OCI-LY1 (cell line): ENCODE data around the gene LRRC8D.

Source experiments
- H2AFZ ChIP-seq: fragments of 200-600 bp; sonication (generic), shearing (Covaris generic); 2 replicates; pipeline ENCODE4 v1.6.0; 2014; ENCODE audit warnings: antibody characterized with exemption, mild to moderate bottlenecking, low read length
- H3F3A ChIP-seq: fragments of 200-600 bp; sonication (generic), shearing (Covaris generic); 2 replicates; pipeline ENCODE4 v1.6.0; 2014; ENCODE audit warnings: mild to moderate bottlenecking, antibody characterized with exemption, low read length, moderate library complexity; ENCODE audit not compliant: insufficient read depth
- H3K27ac ChIP-seq: fragments of 200-600 bp; sonication (generic); 2 replicates; pipeline ENCODE4 v1.5.1; 2014; ENCODE audit warnings: low read length, mixed run types, mild to moderate bottlenecking, low read depth; ENCODE audit not compliant: poor library complexity, severe bottlenecking
- H3K27me3 ChIP-seq: fragments of 200-600 bp; sonication (generic); 2 replicates; pipeline ENCODE4 v1.6.0; 2014; ENCODE audit warnings: antibody characterized with exemption, mild to moderate bottlenecking, low read length, moderate library complexity; ENCODE audit not compliant: insufficient read depth
- H3K36me3 ChIP-seq: fragments of 200-600 bp; sonication (generic); 2 replicates; pipeline ENCODE4 v1.6.1; 2014; ENCODE audit warnings: mild to moderate bottlenecking, antibody characterized with exemption, low read length, moderate library complexity, mixed read lengths; ENCODE audit not compliant: insufficient read depth
- H3K4me1 ChIP-seq: fragments of 200-600 bp; sonication (generic); 2 replicates; pipeline ENCODE4 v1.5.1; 2014; ENCODE audit warnings: mild to moderate bottlenecking, low read length, moderate library complexity; ENCODE audit not compliant: insufficient read depth, severe bottlenecking
- H3K4me2 ChIP-seq: fragments of 200-600 bp; sonication (generic), shearing (Covaris generic); 2 replicates; pipeline ENCODE4 v1.6.1; 2014; ENCODE audit warnings: low read length
- H3K4me3 ChIP-seq: fragments of 200-600 bp; sonication (generic); 2 replicates; pipeline ENCODE4 v1.5.1; 2014; ENCODE audit warnings: low read length, low read depth, mild to moderate bottlenecking, mixed read lengths; ENCODE audit not compliant: poor library complexity, severe bottlenecking
- H3K79me2 ChIP-seq: fragments of 200-600 bp; shearing (Covaris generic); 2 replicates; pipeline ENCODE4 v1.6.1; 2016; ENCODE audit warnings: mixed run types, low read length, mixed read lengths; ENCODE audit not compliant: insufficient read depth
- H3K9ac ChIP-seq: fragments of 200-600 bp; sonication (generic), shearing (Covaris generic); 2 replicates; pipeline ENCODE4 v1.6.1; 2014; ENCODE audit warnings: mild to moderate bottlenecking, low read length, mixed read lengths
- H3K9me2 ChIP-seq: fragments of 200-600 bp; sonication (generic), shearing (Covaris generic); 2 replicates; pipeline ENCODE4 v1.6.1; 2014; ENCODE audit warnings: low read depth, mild to moderate bottlenecking, low read length, mixed read lengths
- H3K9me3 ChIP-seq: fragments of 200-600 bp; shearing (Covaris generic); 2 replicates; pipeline ENCODE4 v1.6.1; 2014; ENCODE audit warnings: low read length, mixed read lengths
- H4K20me1 ChIP-seq: fragments of 200-600 bp; sonication (generic), shearing (Covaris generic); 2 replicates; pipeline ENCODE4 v1.6.0; 2016; ENCODE audit warnings: mild to moderate bottlenecking, low read length; ENCODE audit not compliant: insufficient read depth
- CTCF ChIP-seq: fragments of 200-600 bp; sonication (generic), shearing (Covaris generic); IDR thresholded peaks from 2 replicates; pipeline ENCODE4 v1.5.1; 2017; ENCODE audit warnings: mild to moderate bottlenecking, antibody characterized with exemption, low read length, moderate library complexity, mixed read lengths
- EZH2 ChIP-seq: fragments of 200-600 bp; sonication (generic), shearing (Covaris generic); IDR thresholded peaks from 2 replicates; pipeline ENCODE4 v1.8.0; 2017; ENCODE audit warnings: borderline replicate concordance, mixed run types, mild to moderate bottlenecking, antibody characterized with exemption, low read length, moderate library complexity, mixed read lengths

LRRC8D gene

GRCh38 chr1:89786628-89787214, 34.1 kb upstream of the LRRC8D start:
- no peak overlapping the region for H2AFZ ChIP-seq
- H3K4me2 ChIP-seq: no peak overlapping the region
- H3K4me3 ChIP-seq: no peak overlapping the region

GRCh38 chr1:89790592-89790991, 30.2 kb upstream of the LRRC8D start:
- no peak overlapping the region for H2AFZ ChIP-seq
- no peak for TF ChIP-seq CTCF
- no peak for TF ChIP-seq EZH2
- no peaks in the 10 kb centered on the region for H3F3A ChIP-seq

More at GRCh38 chr1:89786628-89787214, 34.1 kb upstream of the LRRC8D start:
- H3K9me2 ChIP-seq: no peaks in the 10 kb centered on the region
- no peaks in the 10 kb centered on the region for H3K9me3 ChIP-seq
- H3F3A ChIP-seq: no peaks in the 10 kb centered on the region
- no peaks in the 10 kb centered on the region for H4K20me1 ChIP-seq
- no peaks in the 10 kb centered on the region for H3K27me3 ChIP-seq
- H3K4me1 ChIP-seq: peaks cover under 1% of the 10 kb centered on the region
- no peak overlapping the region for H3K27ac ChIP-seq
- no peak overlapping the region for H3K9ac ChIP-seq
- no peaks in the 10 kb centered on the region for H3K79me2 ChIP-seq
- no peak for TF ChIP-seq CTCF
- no peak for TF ChIP-seq EZH2
- H3K36me3 ChIP-seq: no peaks in the 10 kb centered on the region

GRCh38 chr1:89791064-89791726, 29.6 kb upstream of the LRRC8D start:
- H3K9me3 ChIP-seq: no peaks in the 10 kb centered on the region
- H3K4me1 ChIP-seq: no peaks in the 10 kb centered on the region
- H4K20me1 ChIP-seq: no peaks in the 10 kb centered on the region
- no peaks in the 10 kb centered on the region for H3K27me3 ChIP-seq
- H3K4me3 ChIP-seq: no peak overlapping the region
- no peaks in the 10 kb centered on the region for H3K9me2 ChIP-seq
- no peaks in the 10 kb centered on the region for H3F3A ChIP-seq
- H3K4me2 ChIP-seq: no peak overlapping the region
- no peak overlapping the region for H3K27ac ChIP-seq
- H3K36me3 ChIP-seq: no peaks in the 10 kb centered on the region
- H3K9ac ChIP-seq: no peak overlapping the region
- no peak overlapping the region for H2AFZ ChIP-seq
- no peaks in the 10 kb centered on the region for H3K79me2 ChIP-seq
- no peak for TF ChIP-seq EZH2
- TF ChIP-seq CTCF: no peak

More at GRCh38 chr1:89790592-89790991, 30.2 kb upstream of the LRRC8D start:
- no peak overlapping the region for H3K4me3 ChIP-seq
- H3K9ac ChIP-seq: no peak overlapping the region
- H3K27me3 ChIP-seq: no peaks in the 10 kb centered on the region
- H3K4me1 ChIP-seq: no peaks in the 10 kb centered on the region
- H3K4me2 ChIP-seq: no peak overlapping the region
- H3K9me2 ChIP-seq: no peaks in the 10 kb centered on the region
- H3K27ac ChIP-seq: no peak overlapping the region
- H3K9me3 ChIP-seq: no peaks in the 10 kb centered on the region
- H3K36me3 ChIP-seq: no peaks in the 10 kb centered on the region
- H4K20me1 ChIP-seq: no peaks in the 10 kb centered on the region
- no peaks in the 10 kb centered on the region for H3K79me2 ChIP-seq
